Parathyroid adenoma (tissue), 2 donors: ENCODE measurements around the gene CALCOCO1.
A peak's percentile ranks its signal among the peaks of the same experiment; 100 is the strongest.

Experiments used
- H2AFZ ChIP-seq: fragments of 300-600 bp; sonication (generic); one replicate; pipeline ENCODE4 v1.7.0; 2017; ENCODE audit warnings: antibody characterized with exemption, mild to moderate bottlenecking
- H3K27ac ChIP-seq: fragments of 300-600 bp; sonication (generic); one replicate; pipeline ENCODE4 v1.7.0; 2017
- H3K27me3 ChIP-seq: fragments of 300-600 bp; sonication (generic); one replicate; pipeline ENCODE4 v1.7.0; 2017; ENCODE audit warnings: low read length; ENCODE audit not compliant: control insufficient read depth, insufficient read depth
- H3K36me3 ChIP-seq: fragments of 300-600 bp; sonication (generic); one replicate; pipeline ENCODE4 v1.7.0; 2017; ENCODE audit warnings: low read length; ENCODE audit not compliant: control insufficient read depth, insufficient read depth
- H3K4me1 ChIP-seq: fragments of 300-600 bp; sonication (generic); one replicate; pipeline ENCODE4 v1.7.0; 2017; ENCODE audit warnings: control low read depth
- H3K4me2 ChIP-seq: fragments of 300-600 bp; sonication (generic); one replicate; pipeline ENCODE4 v1.7.0; 2017; ENCODE audit warnings: low read length
- H3K4me3 ChIP-seq: fragments of 300-600 bp; sonication (generic); one replicate; pipeline ENCODE4 v1.7.0; 2017; ENCODE audit warnings: low read depth, low read length
- H3K79me2 ChIP-seq: fragments of 300-600 bp; sonication (generic); one replicate; pipeline ENCODE4 v1.7.0; 2017; ENCODE audit warnings: control low read depth
- H3K9ac ChIP-seq: fragments of 300-600 bp; sonication (generic); one replicate; pipeline ENCODE4 v1.7.0; 2017; ENCODE audit warnings: mild to moderate bottlenecking
- H3K9me3 ChIP-seq: fragments of 300-600 bp; sonication (generic); one replicate; pipeline ENCODE4 v1.7.0; 2017; ENCODE audit warnings: low read length; ENCODE audit not compliant: control insufficient read depth
- TF ChIP-seq, protein P1 (sequence below): fragments of 300-600 bp; sonication (generic); IDR thresholded peaks from one replicate; pipeline ENCODE4 v1.7.0; 2017; ENCODE audit warnings: antibody characterized with exemption, mild to moderate bottlenecking
- donor health status: primary hyperparathyroidism.

CALCOCO1 gene

DNA sequence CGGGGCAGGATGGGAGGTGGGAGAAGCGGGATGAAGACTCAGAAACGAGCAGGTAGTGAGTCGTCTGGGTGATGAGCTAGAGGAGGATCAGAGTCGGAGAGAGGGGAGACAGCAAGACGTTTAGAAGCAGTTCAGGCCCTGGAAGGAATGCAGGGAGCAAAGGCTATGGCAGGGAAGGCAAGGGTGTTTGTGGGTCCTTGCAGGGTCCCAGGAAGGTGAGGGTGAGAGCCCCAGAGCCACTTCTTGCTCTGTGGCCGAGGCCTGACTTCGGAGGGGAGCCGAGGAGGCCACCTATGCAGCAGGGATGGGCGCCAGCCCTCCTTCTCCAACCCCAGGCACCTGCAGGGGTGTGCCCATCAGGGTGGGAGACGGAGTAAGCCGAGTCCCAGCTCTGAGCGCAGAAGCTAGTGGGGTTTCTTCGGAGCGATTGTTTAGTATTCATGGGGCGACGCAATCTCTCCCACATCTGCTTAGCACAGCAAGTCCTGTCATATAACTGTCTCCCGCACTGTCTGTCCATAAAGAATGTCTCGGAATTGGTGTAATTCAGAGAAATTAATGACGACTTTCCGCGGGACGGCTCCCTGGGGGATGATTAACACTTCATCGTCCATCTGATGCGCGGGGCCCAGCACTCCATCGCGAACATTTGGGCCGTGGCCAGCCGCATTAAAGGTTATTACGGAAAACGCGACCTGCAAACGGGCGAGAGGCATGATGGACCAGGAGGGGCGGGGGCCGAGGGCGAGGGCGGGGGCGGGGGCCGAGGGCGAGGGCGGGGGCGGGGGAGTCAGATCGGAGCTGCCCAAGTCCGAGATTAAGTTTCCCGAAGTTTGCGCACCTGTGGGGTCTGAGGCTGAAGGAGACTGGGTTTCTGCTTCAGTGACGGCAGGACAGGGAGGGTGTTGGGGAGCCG, 12.2 kb upstream of the CALCOCO1 start:
- peak overlapping the region; percentile 45 for H3K4me2 ChIP-seq

DNA sequence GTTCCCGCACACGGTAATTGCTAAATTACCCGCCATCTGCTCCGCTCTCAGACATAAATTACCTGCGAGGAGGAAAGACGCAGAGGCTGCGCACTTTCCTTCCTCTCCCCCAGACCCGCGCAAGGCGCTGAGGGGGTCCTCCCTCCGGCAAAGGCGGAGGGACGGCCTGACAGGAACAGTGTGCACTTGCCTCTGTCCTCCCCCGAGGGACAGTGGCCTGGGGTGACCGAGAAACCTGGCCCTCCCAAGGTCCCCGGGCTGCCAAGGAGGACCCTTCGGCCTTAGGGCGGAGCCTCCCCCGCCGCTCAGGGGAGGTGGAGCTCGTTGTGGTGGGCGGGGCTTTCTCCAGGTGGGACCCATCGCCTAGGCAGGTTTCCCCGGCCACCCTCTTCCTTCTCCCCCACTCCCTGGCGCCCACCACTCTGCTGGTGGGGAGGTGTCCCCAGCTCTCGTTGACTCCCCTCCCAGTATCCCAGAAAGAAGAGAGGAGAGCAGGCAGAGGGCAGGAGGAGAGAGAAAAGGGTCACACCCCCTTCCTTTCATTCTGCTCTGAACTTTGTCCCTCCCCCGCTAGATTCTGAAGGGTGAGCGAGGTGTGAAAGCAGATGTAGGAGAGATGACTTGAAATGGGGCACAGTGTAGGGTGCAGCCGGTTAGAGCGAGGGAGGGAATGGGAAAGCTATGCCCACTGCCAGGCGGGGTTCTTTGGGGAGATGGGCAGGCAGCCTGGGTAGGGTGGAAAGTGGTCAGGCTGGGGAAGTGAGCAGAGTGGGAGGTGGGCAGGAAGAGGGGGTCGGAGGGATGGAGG, 11.4 kb upstream of the CALCOCO1 start:
- no peak overlapping the region for H3K4me3 ChIP-seq
- TF ChIP-seq, protein P1, sequence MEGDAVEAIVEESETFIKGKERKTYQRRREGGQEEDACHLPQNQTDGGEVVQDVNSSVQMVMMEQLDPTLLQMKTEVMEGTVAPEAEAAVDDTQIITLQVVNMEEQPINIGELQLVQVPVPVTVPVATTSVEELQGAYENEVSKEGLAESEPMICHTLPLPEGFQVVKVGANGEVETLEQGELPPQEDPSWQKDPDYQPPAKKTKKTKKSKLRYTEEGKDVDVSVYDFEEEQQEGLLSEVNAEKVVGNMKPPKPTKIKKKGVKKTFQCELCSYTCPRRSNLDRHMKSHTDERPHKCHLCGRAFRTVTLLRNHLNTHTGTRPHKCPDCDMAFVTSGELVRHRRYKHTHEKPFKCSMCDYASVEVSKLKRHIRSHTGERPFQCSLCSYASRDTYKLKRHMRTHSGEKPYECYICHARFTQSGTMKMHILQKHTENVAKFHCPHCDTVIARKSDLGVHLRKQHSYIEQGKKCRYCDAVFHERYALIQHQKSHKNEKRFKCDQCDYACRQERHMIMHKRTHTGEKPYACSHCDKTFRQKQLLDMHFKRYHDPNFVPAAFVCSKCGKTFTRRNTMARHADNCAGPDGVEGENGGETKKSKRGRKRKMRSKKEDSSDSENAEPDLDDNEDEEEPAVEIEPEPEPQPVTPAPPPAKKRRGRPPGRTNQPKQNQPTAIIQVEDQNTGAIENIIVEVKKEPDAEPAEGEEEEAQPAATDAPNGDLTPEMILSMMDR, result no peak
- H3K27me3 ChIP-seq, result no peaks in the 10 kb centered on the region
- H3K27ac ChIP-seq, result no peak overlapping the region
- H3K4me2 ChIP-seq, result no peak overlapping the region
- H3K36me3 ChIP-seq, result no peaks in the 10 kb centered on the region
- H2AFZ ChIP-seq, result no peak overlapping the region
- no peak overlapping the region for H3K9ac ChIP-seq
- peaks cover 14% of the 10 kb centered on the region for H3K4me1 ChIP-seq
- H3K79me2 ChIP-seq, result no peaks in the 10 kb centered on the region
- H3K9me3 ChIP-seq, result no peaks in the 10 kb centered on the region

More for the DNA sequence above, 12.2 kb upstream of the CALCOCO1 start:
- H3K27me3 ChIP-seq, result no peaks in the 10 kb centered on the region
- no peak overlapping the region for H3K4me3 ChIP-seq
- H3K36me3 ChIP-seq, result no peaks in the 10 kb centered on the region
- peak overlapping the region; percentile 72 for H2AFZ ChIP-seq
- no peak overlapping the region for H3K27ac ChIP-seq
- no peak overlapping the region for H3K9ac ChIP-seq
- peaks cover 14% of the 10 kb centered on the region for H3K4me1 ChIP-seq
- TF ChIP-seq, protein P1, result no peak
- H3K79me2 ChIP-seq, result no peaks in the 10 kb centered on the region
- H3K9me3 ChIP-seq, result no peaks in the 10 kb centered on the region

DNA sequence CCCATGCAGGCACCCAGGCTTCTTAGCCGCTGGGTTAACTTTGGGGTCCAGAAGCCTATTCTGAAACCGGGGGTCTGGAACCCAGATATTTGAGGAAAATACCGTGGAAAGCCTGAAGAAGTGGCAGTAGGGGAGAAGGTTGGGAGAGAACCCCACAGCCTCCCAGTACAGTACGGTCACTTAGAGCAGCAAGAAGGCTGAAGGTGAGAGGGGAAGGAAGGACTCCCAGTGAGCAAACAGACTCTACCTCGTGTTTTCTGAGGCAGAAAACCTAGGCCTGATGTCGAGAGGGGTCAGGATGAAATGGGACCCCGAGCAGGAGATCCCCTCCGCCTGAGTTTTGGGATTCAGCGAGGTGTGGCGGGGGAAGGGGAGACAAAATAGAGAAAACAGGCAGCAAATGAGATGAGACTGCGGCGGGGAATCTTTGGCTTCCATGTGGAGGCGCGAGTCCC, 10.7 kb upstream of the CALCOCO1 start:
- Histone ChIP-seq H3K27ac (no peak overlapping the region), H3K79me2 (no peaks in the 10 kb centered on the region), H3K36me3 (no peaks in the 10 kb centered on the region), H3K27me3 (no peaks in the 10 kb centered on the region), H3K4me1 (peaks cover 10% of the 10 kb centered on the region), H3K4me2 (no peak overlapping the region), H2AFZ (no peak overlapping the region), H3K4me3 (no peak overlapping the region), H3K9ac (no peak overlapping the region), H3K9me3 (no peaks in the 10 kb centered on the region)
- TF ChIP-seq, protein P1, result no peak

DNA sequence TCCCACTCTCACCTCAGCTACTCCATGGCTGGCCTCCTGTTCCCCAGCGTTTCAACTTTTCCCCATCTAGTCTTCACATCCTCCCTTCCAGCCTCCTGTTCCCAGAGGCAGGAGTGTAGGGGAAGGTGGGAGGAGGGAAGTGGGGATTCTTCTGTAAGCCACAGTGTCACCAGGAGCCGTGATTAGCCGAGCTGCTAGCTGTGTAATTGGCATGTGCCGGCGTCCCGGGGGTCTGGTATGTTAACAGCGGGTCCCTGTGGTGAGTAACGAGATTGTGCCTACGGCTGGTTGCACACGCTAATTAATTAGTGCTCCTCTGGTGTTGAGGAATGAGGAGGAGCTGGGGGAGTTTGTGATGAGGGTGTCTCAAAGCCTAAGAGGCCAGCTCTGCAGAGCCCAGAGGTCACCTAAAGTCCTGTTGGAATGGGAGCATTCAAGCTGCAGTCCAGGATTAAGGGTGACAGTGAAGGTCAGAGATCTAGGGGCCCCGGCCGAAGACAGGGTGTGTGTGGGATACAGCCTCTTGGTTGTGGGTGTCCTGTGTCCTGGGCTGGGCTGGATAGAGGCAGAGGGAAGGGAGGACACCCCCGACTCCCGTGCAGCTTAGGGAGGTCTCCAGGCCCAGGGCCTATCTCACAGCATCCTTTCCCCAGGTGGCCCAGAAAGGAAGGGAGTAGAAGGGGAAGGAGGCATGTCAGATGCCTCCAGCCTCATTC, 10.0 kb upstream of the CALCOCO1 start:
- Histone ChIP-seq H3K79me2 (no peaks in the 10 kb centered on the region), H3K27me3 (no peaks in the 10 kb centered on the region)

More for the DNA sequence above, 10.0 kb upstream of the CALCOCO1 start:
- no peak overlapping the region for H2AFZ ChIP-seq
- no peak overlapping the region for H3K4me3 ChIP-seq
- H3K4me2 ChIP-seq, result no peak overlapping the region
- no peak overlapping the region for H3K9ac ChIP-seq
- no peaks in the 10 kb centered on the region for H3K36me3 ChIP-seq
- H3K9me3 ChIP-seq, result no peaks in the 10 kb centered on the region
- no peak overlapping the region for H3K27ac ChIP-seq
- H3K4me1 ChIP-seq, result peaks cover 10% of the 10 kb centered on the region
- TF ChIP-seq, protein P1, result no peak
